GM18909 (cell line): Measurements from ENCODE around the gene SMAD2.
"Not testable (repeated sequence)": the region's sequence is repeated elsewhere in the genome, so short reads cannot be mapped to it uniquely, and the experiment has no call there.

Experiments used
- ATAC-seq: cut with Tn5 transposase; IDR thresholded peaks from one replicate; pipeline ENCODE4 v1.9.1; 2021; ENCODE audit warnings: mild to moderate bottlenecking; ENCODE audit not compliant: unreplicated experiment, poor library complexity

The SMAD2 gene

DNA sequence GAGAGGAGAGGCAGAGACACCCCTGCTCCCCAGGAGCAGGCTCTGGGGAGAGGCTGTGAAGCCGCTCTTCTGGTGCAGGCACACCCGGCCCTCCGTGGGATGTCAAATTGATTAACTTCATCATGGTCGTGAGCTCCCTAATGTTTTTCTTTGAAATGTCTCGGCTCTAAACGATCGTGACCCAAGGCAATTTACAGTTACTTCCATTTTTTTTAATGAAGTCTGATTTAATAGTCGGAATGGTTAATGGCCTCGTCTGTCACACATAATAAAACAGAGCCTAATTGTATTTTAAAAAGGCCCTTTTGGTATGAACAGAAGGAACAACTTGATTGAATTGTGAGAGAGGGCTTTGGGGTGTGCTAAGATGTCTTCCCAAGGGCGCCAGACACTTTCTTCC, 130.2 kb downstream of the SMAD2 start:
- no peak for ATAC-seq

GRCh38 chr18:47799376-47799775, 131.1 kb downstream of the SMAD2 start:
- no peak for ATAC-seq

DNA sequence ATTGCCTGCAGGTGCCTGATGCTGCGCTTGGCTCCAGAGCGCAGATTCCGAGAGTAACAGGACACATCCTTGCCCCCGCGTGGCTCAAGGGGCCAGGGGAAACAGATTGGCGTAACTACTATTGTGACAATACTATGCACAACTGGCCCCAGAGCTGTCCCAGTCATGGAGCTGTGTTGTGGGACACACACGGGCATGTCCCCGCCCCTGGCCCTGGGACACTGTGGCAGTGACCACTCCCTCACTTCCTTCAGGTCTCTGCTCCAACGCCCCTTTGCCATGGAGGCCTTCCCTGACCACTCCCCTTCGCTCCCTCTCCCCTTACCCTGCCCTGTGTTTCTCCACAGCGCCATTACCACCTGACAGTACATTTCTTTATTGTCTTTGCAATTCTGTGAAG, 132.1 kb downstream of the SMAD2 start:
- ATAC-seq = no peak

- no peak for ATAC-seq
These were observed 133.3 kb downstream of the SMAD2 start for GRCh38 chr18:47797126-47797525.

DNA sequence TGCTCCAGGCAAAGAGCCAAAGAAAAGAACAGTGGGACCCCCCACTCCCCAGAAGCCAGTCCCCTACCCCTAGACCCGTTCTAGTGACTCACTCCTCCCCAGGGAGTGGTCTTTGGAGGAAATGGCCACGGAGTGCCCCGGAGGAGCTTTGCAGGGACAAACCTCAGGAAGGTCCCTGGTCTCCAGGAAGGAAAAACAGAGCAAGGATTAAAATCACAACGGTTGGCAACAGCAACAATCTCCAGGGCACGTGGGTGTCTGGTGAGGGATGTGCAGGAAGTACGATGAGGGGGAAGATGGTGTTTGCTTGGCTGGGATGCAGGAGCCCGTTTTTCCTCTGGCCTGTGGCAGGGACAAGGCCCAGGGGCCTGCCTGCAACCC, 135.0 kb downstream of the SMAD2 start:
- ATAC-seq = no peak

DNA sequence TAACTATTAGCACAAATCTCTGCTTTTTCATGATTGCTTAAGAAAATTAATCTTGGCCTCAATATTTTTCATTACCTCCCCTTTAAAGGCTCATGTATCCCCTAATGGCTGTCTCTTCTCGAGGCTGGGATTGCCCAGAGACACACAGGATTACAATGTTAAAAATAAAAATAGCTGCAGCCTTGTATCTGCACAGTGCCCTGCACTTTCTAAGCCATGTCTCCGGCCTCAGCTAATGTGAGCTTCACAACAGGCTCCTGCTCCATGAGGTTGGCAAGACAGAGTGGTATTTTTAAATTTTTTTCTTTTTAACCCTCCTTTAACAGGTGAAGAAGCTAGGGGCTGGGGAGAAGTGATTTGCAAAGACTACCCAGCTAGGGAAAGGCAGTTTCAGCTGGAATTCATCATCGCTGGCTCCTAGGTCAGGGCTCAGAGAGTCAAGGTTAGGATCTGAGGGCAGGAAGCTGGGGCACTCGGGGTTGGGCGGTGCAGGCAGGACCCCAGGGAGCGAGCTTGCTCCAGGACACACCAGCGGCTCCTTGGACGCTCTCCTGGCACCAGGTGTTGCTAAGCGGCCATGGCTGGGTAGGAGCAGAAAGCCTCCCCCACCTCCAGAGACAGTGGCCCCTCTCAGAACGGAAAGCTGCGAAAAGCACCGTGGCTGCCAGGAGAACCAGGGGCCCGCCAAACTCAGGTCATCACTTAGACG, 135.6 kb downstream of the SMAD2 start:
- no peak for ATAC-seq

GRCh38 chr18:47793609-47794008, 136.8 kb downstream of the SMAD2 start:
- ATAC-seq = no peak

DNA sequence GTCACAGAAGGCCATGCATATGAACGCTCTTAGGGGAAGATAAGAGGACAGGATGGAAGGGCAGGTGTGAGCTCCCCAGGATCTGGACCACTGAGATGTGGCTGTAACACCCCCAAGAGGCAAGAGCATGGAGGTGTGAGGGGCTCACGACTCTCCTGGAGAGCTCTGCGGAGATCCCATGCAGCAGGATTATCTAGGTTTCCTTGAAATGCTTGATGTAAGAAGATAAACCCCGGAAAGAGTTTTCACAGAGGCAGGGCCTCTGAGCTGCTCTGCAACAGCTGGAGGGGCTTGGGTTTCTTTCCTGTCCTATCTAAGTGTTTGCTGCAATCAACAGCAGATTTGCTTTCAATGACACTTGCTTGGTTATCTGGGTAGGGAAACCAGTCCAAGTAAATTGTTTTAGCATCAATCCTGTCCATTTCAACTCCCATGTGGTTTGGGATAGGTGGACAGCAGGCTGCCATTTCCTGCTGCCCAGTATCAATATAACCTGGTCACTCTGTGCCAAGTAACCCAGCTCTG, 138.9 kb downstream of the SMAD2 start:
- no peak for ATAC-seq

GRCh38 chr18:47790036-47790435, 140.4 kb downstream of the SMAD2 start:
- no peak for ATAC-seq

GRCh38 chr18:47788621-47789020, 141.8 kb downstream of the SMAD2 start:
- ATAC-seq = no peak

- no peak for ATAC-seq
These were observed 148.9 kb downstream of the SMAD2 start for GRCh38 chr18:47781561-47781960.

- ATAC-seq = no peak
These were observed 150.3 kb downstream of the SMAD2 start for GRCh38 chr18:47780011-47780725.

DNA sequence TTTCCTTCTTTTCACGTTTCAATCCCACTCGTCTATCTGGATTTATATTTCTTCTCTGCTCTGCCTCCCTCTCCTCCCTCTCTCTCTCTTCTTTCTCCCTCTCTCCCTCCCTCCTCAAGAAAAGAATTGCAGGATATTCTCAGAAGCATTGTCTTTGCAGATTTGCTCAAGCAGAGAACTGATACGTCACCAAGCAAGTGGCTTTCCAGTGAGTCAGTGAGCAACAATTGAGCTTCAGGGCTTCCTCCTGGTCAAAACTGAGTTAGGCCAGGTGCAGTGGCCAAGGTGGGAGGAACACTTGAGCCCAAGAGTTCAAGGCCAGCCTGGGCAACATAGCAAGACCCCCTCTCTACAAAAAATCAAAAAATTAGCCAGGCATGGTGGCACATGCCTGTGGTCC, 151.1 kb downstream of the SMAD2 start:
- no peak for ATAC-seq

GRCh38 chr18:47777626-47778025, 152.8 kb downstream of the SMAD2 start:
- no peak for ATAC-seq

- no peak for ATAC-seq
These were observed 154.5 kb downstream of the SMAD2 start for GRCh38 chr18:47775961-47776360.

DNA sequence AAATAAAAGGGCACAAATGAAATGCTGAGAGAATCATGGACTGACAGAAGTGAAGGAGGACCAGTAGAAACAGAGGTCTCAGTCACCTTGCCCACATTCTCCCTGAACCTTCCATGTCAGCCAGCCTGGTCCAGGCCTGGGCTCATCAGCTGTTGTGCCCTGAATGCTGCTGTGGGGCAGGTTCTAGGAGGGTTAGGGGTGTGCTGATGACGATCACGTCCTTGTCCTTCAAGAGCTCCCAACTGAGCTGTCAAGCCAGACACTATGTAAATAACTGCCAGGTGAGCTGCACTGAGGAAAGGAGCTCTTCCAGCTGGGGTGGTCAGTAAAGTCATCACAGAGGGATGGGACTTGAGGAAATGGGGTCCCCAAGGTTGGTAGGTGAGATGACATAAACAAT, 156.5 kb downstream of the SMAD2 start:
- no peak for ATAC-seq

DNA sequence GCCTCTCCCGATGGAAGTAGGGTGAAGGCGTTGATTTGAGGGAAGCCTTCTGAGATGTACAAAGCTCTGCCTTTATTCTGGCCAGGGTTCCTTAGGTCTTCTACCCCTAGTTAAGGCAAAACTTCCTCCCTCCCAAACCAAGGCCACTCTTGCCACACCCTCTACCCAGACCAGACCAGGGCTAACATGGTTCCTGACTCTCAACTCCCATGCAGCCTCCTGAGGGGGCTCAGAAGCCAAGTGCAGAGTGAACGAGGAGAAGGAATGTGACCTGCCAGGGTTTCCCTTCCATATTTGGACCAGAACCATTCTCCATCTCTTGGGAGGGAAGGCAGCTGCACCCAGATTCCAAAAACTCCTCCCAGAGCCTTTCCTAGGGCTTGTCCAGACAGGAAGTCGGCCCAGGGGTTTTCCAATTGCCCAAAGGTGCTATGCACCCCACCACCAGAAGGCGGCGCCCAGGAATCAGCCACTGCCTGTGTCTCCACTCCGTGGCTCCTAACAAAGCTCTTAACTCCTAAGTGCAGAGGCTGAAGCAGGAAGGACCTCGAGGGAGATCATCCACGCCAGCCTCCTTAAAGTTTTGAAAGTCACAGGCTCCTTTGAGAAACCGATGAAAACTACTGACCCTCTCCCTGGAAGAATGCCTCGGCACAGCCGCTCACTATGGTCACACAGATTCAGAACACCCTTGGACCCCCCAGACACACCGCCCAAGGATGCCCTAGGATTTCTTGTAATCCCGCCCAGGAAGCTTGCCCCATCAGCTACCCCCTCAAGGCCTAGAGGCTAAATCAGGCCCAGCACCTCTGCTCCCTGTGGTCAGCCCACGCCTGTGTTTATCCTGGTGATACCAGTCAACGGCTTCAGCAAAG, 157.8 kb downstream of the SMAD2 start:
- no peak for ATAC-seq

DNA sequence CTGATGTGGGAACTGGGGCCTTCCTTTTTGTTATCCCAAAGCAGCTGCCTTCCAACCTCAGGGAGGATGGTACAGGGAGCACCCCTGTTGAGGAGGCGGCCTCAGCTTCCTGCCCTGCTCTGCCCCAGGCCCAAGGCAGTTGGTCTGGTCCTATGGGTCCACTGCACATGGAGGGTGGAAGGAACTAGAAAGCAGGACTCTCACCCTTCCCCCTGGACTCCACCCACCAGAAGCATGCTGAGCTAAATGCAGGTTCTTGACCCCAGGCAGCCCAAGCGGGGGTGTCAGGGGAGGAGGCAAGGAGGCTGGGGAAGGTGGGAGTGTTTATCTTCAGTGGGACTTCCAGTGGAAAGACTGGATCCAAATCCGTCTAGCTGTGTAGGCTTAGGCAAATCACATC, 158.5 kb downstream of the SMAD2 start:
- ATAC-seq = no peak

DNA sequence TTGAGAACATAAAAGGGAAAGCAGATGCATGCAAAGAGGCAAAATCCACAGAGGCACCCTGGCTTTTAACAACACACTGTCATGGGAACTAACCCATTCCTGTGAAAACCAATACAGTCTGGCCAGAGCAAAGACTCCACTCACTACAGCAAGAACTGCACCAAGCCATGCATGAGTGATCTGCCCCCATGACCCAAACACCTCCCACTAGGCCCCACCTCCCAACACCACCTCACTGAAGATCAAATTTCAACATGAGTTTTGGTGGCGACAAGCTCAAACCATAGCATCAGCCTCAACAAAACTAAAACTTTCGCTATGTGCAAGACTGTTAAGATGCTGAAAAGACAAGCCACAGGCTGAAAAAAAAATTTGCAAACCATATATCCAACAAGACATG, 162.8 kb downstream of the SMAD2 start:
- no peak for ATAC-seq

DNA sequence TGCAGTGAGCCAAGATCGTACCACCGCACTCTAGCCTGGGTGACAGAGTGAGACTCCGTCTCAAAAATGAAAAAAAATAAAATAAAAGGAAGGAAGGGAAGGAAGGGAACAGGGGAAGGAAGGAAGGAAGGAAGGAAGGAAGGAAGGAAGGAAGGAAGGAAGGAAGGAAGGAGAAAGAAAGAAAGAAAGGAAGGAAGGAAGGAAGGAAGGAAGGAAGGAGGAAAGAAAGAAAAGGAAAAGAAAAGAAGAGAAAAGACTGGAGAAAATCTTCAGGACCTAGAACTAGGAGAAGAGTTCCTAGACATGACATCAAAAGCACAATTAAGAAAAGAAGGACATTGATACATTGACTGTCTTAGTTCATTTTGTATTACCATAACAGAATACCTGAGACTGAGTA, 163.3 kb downstream of the SMAD2 start:
- ATAC-seq = not testable (repeated sequence)
